Measurements from ENCODE around the gene PRR33. TPM values are rescaled to one million over a fixed set of nuclear protein-coding genes. Genes with fewer than 3 reads are reported as not detected.

PRR33 gene
- total and polyA plus RNA-seq, 9 of the 15 experiments (the other 6 are each of a cell fraction or from before 2014, with no cell fraction given) = not detected

- ChIA-PET CTCF (ENCODE audit: low intra/inter-chr PET ratio) (interaction anchor here (0.6 to 1.2 kb wide), 2 partner anchors 124 to 126 kb away, joined by 3 to 4 read pairs; no protein-coding TSS in a partner anchor), POLR2A (interaction anchor here (0.5 to 0.6 kb wide), 2 partner anchors 121 to 233 kb away, joined by 3 read pairs; partner anchors contain the start of gene H19)
- Histone ChIP-seq H3K36me3 (ENCODE audit: control insufficient read depth, insufficient read depth, low read length) (no peaks in the 10 kb centered on the region), H3K27me3 (ENCODE audit: control insufficient read depth in 2 of 2, insufficient read depth in 2 of 2, low read length in 2 of 2) (peaks cover 0 to 58% of the 10 kb centered on the region in 2 experiments; a peak in 2 of 5 replicates), H3K27ac (ENCODE audit: extremely low read depth, low read depth, low read length) (no peak overlapping the region), H3K9me3 (replicated peaks; ENCODE audit: control insufficient read depth, insufficient read depth, low read depth, low read length) (no peaks in the 10 kb centered on the region), H3K79me2 (ENCODE audit: control insufficient read depth, insufficient read depth, low read length) (no peaks in the 10 kb centered on the region), H3K4me3 (no peak overlapping the region), H3K9me1 (ENCODE audit: control insufficient read depth, insufficient read depth, low read length) (no peaks in the 10 kb centered on the region), H4K20me1 (replicated peaks; ENCODE audit: control insufficient read depth, insufficient read depth, low read length) (0 out of 2 replicates have a peak, but pooled peaks cover 3% of the 10 kb centered on the region), H3K4me1 (replicated peaks in 1 of 2; ENCODE audit: control insufficient read depth in 2 of 2, insufficient read depth in 2 of 2, low read length in 2 of 2) (peaks cover 0 to 34% of the 10 kb centered on the region in 2 experiments; a peak in 2 of 5 replicates), H2AFZ (ENCODE audit: low read depth, low read length) (no peak overlapping the region), H3K9ac (ENCODE audit: insufficient read depth in 1 of 2, low read depth in 2 of 2, low read length in 2 of 2) (no peak overlapping the region), H3K4me2 (ENCODE audit: insufficient read depth, low read length) (no peak overlapping the region)
- no TSS peak for BruUV-seq (replicated peaks)
- intact Hi-C loops (cut with micrococcal nuclease) (loop anchor here (5.0 kb wide), 1 partner anchor 184 kb away; no protein-coding TSS in a partner anchor), in situ Hi-C loops (cut with MboI) (loop anchor here (10.0 kb wide), 1 partner anchor 128 kb away; no protein-coding TSS in a partner anchor)
- DNase-seq (ENCODE audit: extremely low read depth in 1 of 4, low spot score in 3 of 4) = peak; percentile 63 to 73 (median 73)
- no peak for FAIRE-seq
- WGBS (ENCODE audit: insufficient coverage, low coverage, missing lambda C conversion rate) = 1% methylated on average over 18 of the region's 26 CpGs
- peak; percentile 79 for ATAC-seq
- TF ChIP-seq CHD1 (IDR thresholded peaks at IDR 0.05; ENCODE audit: low read length) = no peak
- TF ChIP-seq ZNF165 (CRISPR knock-in tag; IDR thresholded peaks at IDR 0.05; ENCODE audit: borderline replicate concordance) = no peak
- TF ChIP-seq TFAP4 (CRISPR knock-in tag; IDR thresholded peaks at IDR 0.05; ENCODE audit: borderline replicate concordance) = 0 out of 2 replicates have a peak, but pooled peaks have one; percentile 20
- 0 out of 2 replicates have a peak, but pooled peaks have one; percentile 51 for TF ChIP-seq ZNF263 (CRISPR knock-in tag; IDR thresholded peaks at IDR 0.05; ENCODE audit: borderline replicate concordance)
- peak; percentile 66 to 86 (median 78) for TF ChIP-seq CTCF (IDR thresholded peaks at IDR 0.05 in 2 of 3, conservative IDR thresholded peaks at IDR 0.05 in 1 of 3; ENCODE audit: insufficient read depth in 2 of 3, low read depth in 1 of 3, low read length in 3 of 3)
- no peak for TF ChIP-seq ZNF146 (CRISPR knock-in tag; IDR thresholded peaks at IDR 0.05; ENCODE audit: unreplicated experiment)
- TF ChIP-seq AFF4 (CRISPR knock-in tag; IDR thresholded peaks at IDR 0.05) = no peak
- no peak for TF ChIP-seq RBBP5 (IDR thresholded peaks at IDR 0.05; ENCODE audit: borderline replicate concordance, insufficient read depth, low read length, poor library complexity, severe bottlenecking)
- TF ChIP-seq STAG1 (CRISPR knock-in tag; IDR thresholded peaks at IDR 0.05; ENCODE audit: borderline replicate concordance) = peak; percentile 28; the same call in 1 of the 2 replicates
- peak; percentile 38; the same call in 1 of the 2 replicates for TF ChIP-seq ZBTB7A (IDR thresholded peaks at IDR 0.05; ENCODE audit: borderline replicate concordance, control insufficient read depth, low read depth, low read length)
- TF ChIP-seq THRAP3 (IDR thresholded peaks at IDR 0.05; ENCODE audit: borderline replicate concordance) = no peak
- peak; percentile 22; the same call in 1 of the 2 replicates for TF ChIP-seq RB1 (IDR thresholded peaks at IDR 0.05; ENCODE audit: low read depth)
Measured at GRCh38 chr11:1876361-1877063, 15.2 kb downstream of the PRR33 start.

Measured in K562 (cell line).